ENCODE results near the gene RAG2. TPM values are rescaled to one million over a fixed set of nuclear protein-coding genes. Genes with fewer than 3 reads are reported as not detected.

Gene RAG2
- total and polyA plus RNA-seq, 2 donors (not counting 1 experiment from before 2014, with no cell fraction given): not detected

DNA sequence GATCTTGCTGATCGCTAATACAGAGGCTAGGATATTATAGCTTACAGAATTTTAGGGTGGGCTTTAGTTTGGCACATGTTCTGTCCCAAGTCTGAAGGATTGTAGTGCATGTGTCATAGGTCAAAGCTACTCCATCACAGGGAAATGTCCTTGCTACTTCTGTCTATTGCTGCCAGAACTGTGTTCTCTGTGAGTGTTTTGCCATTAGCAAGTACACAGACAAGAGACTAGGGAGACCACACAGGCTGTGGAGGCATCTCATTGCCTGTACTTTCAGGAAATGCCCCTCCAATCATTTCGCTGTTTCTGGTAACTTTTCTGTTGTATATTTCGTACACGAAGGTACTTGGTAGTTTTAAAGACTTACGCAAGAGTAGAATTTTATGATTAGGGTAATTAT is 25.5 kb upstream of the RAG2 start:
- no peaks in the 10 kb centered on the region for H3K9me3 ChIP-seq (ENCODE audit: control extremely low read depth in 1 of 3, control insufficient read depth in 2 of 3, insufficient read depth in 1 of 3, low read length in 2 of 3)
- no peaks in the 10 kb centered on the region for H3K36me3 ChIP-seq (replicated peaks in 1 of 2; ENCODE audit: control extremely low read depth in 1 of 2, control insufficient read depth in 1 of 2, extremely low read depth in 1 of 2, insufficient read depth in 2 of 2, low read length in 1 of 2)
- no peaks in the 10 kb centered on the region for H3K9me3 Mint-ChIP-seq (ENCODE audit: insufficient read depth)
- H3K4me2 ChIP-seq (replicated peaks; ENCODE audit: low read depth, low read length, poor library complexity, severe bottlenecking): no peak overlapping the region
- intact Hi-C loops (cut with micrococcal nuclease): no loop called here
- peaks cover 0 to 19% (median 3%) of the 10 kb centered on the region in 4 experiments for H3K27me3 ChIP-seq (replicated peaks in 1 of 4; ENCODE audit: control extremely low read depth in 1 of 4, control insufficient read depth in 3 of 4, insufficient read depth in 4 of 4, low read length in 3 of 4)
- ChIA-PET CTCF (interaction anchor here (0.9 kb wide), 1 partner anchor 333 kb away, joined by 3 read pairs; no protein-coding TSS in a partner anchor), POLR2A (no interaction called here)
- H4K20me1 ChIP-seq (ENCODE audit: control insufficient read depth, insufficient read depth, low read length, poor library complexity, severe bottlenecking): no peaks in the 10 kb centered on the region
- H3K4me1 Mint-ChIP-seq: peaks cover 8% of the 10 kb centered on the region
- TF ChIP-seq, protein P1, sequence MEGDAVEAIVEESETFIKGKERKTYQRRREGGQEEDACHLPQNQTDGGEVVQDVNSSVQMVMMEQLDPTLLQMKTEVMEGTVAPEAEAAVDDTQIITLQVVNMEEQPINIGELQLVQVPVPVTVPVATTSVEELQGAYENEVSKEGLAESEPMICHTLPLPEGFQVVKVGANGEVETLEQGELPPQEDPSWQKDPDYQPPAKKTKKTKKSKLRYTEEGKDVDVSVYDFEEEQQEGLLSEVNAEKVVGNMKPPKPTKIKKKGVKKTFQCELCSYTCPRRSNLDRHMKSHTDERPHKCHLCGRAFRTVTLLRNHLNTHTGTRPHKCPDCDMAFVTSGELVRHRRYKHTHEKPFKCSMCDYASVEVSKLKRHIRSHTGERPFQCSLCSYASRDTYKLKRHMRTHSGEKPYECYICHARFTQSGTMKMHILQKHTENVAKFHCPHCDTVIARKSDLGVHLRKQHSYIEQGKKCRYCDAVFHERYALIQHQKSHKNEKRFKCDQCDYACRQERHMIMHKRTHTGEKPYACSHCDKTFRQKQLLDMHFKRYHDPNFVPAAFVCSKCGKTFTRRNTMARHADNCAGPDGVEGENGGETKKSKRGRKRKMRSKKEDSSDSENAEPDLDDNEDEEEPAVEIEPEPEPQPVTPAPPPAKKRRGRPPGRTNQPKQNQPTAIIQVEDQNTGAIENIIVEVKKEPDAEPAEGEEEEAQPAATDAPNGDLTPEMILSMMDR (IDR thresholded peaks at IDR 0.05): no peak
- TF ChIP-seq EZH2 (IDR thresholded peaks at IDR 0.05; ENCODE audit: borderline replicate concordance, insufficient read depth, low read depth, low read length, poor library complexity, severe bottlenecking): no peak
- H3K27ac ChIP-seq (ENCODE audit: low read length in 2 of 2): no peak overlapping the region
- no peak overlapping the region for H3K27ac Mint-ChIP-seq
- H3K4me1 ChIP-seq (ENCODE audit: control insufficient read depth in 2 of 2, insufficient read depth in 2 of 2, low read length in 2 of 2): peaks cover 5 to 6% of the 10 kb centered on the region in 2 donors
- H3K4me3 ChIP-seq (ENCODE audit: control extremely low read depth in 1 of 5, extremely low read depth in 1 of 5, insufficient read depth in 1 of 5, low read depth in 2 of 5, low read length in 4 of 5): no peak overlapping the region
- H3K27me3 Mint-ChIP-seq: peaks cover 50% of the 10 kb centered on the region
- no peak overlapping the region for H2AFZ ChIP-seq (ENCODE audit: insufficient read depth, low read depth, low read length, poor library complexity, severe bottlenecking)
- H3K4me3 Mint-ChIP-seq: no peak overlapping the region
- ATAC-seq (ENCODE audit: low read depth) (no peak), DNase-seq (no peak)
- no peak overlapping the region for H3K9ac ChIP-seq (ENCODE audit: low read length)
- WGBS (ENCODE audit: insufficient coverage): no CpG with 5 or more reads among the region's 5 CpGs
- H3K79me2 ChIP-seq (ENCODE audit: control insufficient read depth, insufficient read depth, low read length): no peaks in the 10 kb centered on the region

DNA sequence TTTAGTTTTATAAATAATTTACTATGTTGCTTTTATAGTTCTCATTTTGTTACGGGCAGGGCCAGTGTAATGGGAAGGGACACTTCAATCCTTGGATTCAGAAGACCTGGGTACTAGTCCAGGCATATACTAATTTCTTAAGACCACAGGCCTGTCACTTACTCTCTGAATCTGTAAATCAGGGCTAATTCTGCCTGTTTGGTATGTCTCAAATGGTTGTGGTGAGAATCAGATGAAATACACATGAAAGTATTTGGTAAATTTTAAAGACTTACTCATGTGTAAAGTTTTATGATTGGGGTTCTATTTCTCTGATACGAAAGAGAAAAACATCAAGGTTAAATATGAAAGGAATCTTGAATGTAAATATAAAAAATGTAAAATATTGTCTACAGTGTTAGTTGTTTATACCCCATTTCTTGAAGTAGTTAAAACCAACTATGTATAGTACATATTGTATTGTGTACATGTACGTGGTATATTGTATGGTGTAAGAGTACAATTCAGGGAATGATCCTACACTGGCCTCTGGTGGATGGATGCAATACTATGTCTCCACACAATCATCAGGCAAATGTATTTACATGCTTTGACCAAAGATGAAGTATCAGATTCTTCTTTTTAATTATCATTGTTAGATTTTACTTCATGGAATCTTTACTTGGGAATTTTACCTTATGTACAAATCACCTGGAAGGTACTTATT is 24.5 kb upstream of the RAG2 start:
- no peaks in the 10 kb centered on the region for H3K9me3 ChIP-seq (ENCODE audit: control extremely low read depth in 1 of 3, control insufficient read depth in 2 of 3, insufficient read depth in 1 of 3, low read length in 2 of 3)
- ATAC-seq (ENCODE audit: low read depth) (no peak), DNase-seq (no peak)
- WGBS (ENCODE audit: insufficient coverage): no CpG with 5 or more reads among the region's 3 CpGs
- no peak overlapping the region for H2AFZ ChIP-seq (ENCODE audit: insufficient read depth, low read depth, low read length, poor library complexity, severe bottlenecking)
- H3K4me2 ChIP-seq (replicated peaks; ENCODE audit: low read depth, low read length, poor library complexity, severe bottlenecking): no peak overlapping the region
- TF ChIP-seq, protein P1 (IDR thresholded peaks at IDR 0.05): no peak
- TF ChIP-seq EZH2 (IDR thresholded peaks at IDR 0.05; ENCODE audit: borderline replicate concordance, insufficient read depth, low read depth, low read length, poor library complexity, severe bottlenecking): no peak
- H3K9me3 Mint-ChIP-seq (ENCODE audit: insufficient read depth): no peaks in the 10 kb centered on the region
- H3K4me1 ChIP-seq (ENCODE audit: control insufficient read depth in 2 of 2, insufficient read depth in 2 of 2, low read length in 2 of 2): peaks cover 5 to 6% of the 10 kb centered on the region in 2 donors
- no peak overlapping the region for H3K27ac Mint-ChIP-seq
- peaks cover 0 to 27% (median 6%) of the 10 kb centered on the region in 4 experiments for H3K27me3 ChIP-seq (replicated peaks in 1 of 4; ENCODE audit: control extremely low read depth in 1 of 4, control insufficient read depth in 3 of 4, insufficient read depth in 4 of 4, low read length in 3 of 4)
- H3K79me2 ChIP-seq (ENCODE audit: control insufficient read depth, insufficient read depth, low read length): no peaks in the 10 kb centered on the region
- no peak overlapping the region for H3K27ac ChIP-seq (ENCODE audit: low read length in 2 of 2)
- H3K4me1 Mint-ChIP-seq: peaks cover 8% of the 10 kb centered on the region
- H3K4me3 Mint-ChIP-seq: no peak overlapping the region
- intact Hi-C loops (cut with micrococcal nuclease): no loop called here
- H3K9ac ChIP-seq (ENCODE audit: low read length): no peak overlapping the region
- H4K20me1 ChIP-seq (ENCODE audit: control insufficient read depth, insufficient read depth, low read length, poor library complexity, severe bottlenecking): no peaks in the 10 kb centered on the region
- no peaks in the 10 kb centered on the region for H3K36me3 ChIP-seq (replicated peaks in 1 of 2; ENCODE audit: control extremely low read depth in 1 of 2, control insufficient read depth in 1 of 2, extremely low read depth in 1 of 2, insufficient read depth in 2 of 2, low read length in 1 of 2)
- ChIA-PET POLR2A (no interaction called here), CTCF (interaction anchor here (0.9 kb wide), 1 partner anchor 332 kb away, joined by 3 read pairs; no protein-coding TSS in a partner anchor)
- peaks cover 51% of the 10 kb centered on the region for H3K27me3 Mint-ChIP-seq
- H3K4me3 ChIP-seq (ENCODE audit: control extremely low read depth in 1 of 5, extremely low read depth in 1 of 5, insufficient read depth in 1 of 5, low read depth in 2 of 5, low read length in 4 of 5): no peak overlapping the region

Data from B cell (primary cell).